ENCODE data around the gene ITGB5. TPM values are rescaled to one million over a fixed set of nuclear protein-coding genes. Genes with fewer than 3 reads are reported as not detected.

ITGB5 gene
- total and polyA plus RNA-seq, 4 donors, result 21.0 to 126 (median 43.7) TPM

DNA sequence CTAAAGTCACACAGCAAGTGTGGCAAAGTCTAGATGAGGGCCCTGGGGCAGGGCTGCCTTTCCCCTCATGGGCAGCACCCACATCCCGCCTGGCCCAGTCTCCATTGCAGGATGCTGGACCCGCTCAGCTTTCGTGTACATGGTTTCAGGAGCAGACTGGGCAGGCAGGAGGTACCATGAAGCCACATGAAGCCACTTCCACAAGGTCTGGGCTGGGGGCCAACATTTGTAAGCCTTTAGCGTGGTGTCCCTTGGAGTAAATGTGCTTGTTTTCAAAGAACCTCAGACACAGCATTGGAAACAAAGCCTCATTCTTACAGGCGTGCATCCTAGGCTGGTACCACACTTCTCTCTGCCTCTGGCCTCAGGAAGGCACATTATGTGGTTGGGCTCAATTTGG is 122.4 kb downstream of the ITGB5 start:
- TF ChIP-seq, protein P1, sequence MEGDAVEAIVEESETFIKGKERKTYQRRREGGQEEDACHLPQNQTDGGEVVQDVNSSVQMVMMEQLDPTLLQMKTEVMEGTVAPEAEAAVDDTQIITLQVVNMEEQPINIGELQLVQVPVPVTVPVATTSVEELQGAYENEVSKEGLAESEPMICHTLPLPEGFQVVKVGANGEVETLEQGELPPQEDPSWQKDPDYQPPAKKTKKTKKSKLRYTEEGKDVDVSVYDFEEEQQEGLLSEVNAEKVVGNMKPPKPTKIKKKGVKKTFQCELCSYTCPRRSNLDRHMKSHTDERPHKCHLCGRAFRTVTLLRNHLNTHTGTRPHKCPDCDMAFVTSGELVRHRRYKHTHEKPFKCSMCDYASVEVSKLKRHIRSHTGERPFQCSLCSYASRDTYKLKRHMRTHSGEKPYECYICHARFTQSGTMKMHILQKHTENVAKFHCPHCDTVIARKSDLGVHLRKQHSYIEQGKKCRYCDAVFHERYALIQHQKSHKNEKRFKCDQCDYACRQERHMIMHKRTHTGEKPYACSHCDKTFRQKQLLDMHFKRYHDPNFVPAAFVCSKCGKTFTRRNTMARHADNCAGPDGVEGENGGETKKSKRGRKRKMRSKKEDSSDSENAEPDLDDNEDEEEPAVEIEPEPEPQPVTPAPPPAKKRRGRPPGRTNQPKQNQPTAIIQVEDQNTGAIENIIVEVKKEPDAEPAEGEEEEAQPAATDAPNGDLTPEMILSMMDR (IDR thresholded peaks at IDR 0.05; ENCODE audit: control extremely low read depth, extremely low read depth), result no peak
- no peaks in the 10 kb centered on the region for H3K9me3 ChIP-seq (ENCODE audit: control insufficient read depth in 4 of 4, insufficient read depth in 3 of 4, low read length in 3 of 4)
- no peaks in the 10 kb centered on the region for H3K27me3 ChIP-seq (ENCODE audit: control insufficient read depth in 3 of 3, insufficient read depth in 3 of 3, low read length in 2 of 3)
- H3K4me3 ChIP-seq, result no peak overlapping the region
- WGBS, 2 donors, result 76 to 82% methylated on average over 5 of the region's 5 CpGs
- H3K36me3 ChIP-seq (ENCODE audit: control insufficient read depth in 4 of 4, insufficient read depth in 4 of 4, low read length in 4 of 4), result peaks cover 10 to 27% (median 13%) of the 10 kb centered on the region in 4 donors
- no peak overlapping the region for H3K27ac ChIP-seq (ENCODE audit: low read depth in 1 of 2, low read length in 1 of 2)
- ATAC-seq (ENCODE audit: insufficient read depth, low FRiP score) (no peak), DNase-seq (no peak)
- H3K9ac ChIP-seq (ENCODE audit: insufficient read depth in 1 of 2, low read length in 2 of 2), result no peak overlapping the region
- peaks cover 0 to 14% (median 0%) of the 10 kb centered on the region in 5 donors for H3K4me1 ChIP-seq (ENCODE audit: control insufficient read depth in 5 of 5, insufficient read depth in 5 of 5, low read length in 5 of 5)

DNA sequence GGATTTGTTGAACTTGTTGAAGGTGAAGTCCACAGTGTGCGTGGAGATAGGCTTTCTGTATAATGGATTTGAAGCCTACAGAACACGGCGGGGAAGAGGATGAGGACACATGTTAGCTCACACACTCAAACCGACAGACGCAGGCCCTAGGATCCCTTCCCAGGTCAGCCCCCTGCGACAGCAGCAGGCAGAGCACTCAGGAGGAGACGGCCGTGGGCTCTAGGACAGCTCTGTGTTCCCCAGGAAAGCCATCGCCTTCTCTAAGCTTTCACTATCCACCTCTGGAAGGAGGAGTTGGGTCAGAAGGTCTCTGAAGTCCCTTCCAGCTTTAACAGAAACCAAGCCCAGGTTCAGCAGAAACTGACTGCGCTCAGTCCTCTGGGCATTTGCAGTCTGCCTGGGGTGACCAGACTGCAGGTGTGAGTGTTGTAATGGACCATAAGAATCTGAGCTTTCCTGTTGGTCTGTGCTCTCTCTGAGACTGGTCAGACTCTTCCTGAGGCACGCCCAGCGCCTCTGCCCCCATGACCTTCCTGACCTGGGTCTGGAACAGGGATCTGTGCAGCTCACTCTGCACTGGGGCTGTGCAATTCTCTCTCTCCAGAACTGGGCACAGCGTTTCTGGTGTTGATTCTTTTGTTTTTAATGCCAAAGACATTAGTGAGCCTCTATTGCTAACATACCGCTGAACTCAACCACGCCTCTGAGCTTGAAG is 123.4 kb downstream of the ITGB5 start:
- ATAC-seq (ENCODE audit: insufficient read depth, low FRiP score), result no peak
- no peaks in the 10 kb centered on the region for H3K9me3 ChIP-seq (ENCODE audit: control insufficient read depth in 4 of 4, insufficient read depth in 3 of 4, low read length in 3 of 4)
- H3K27me3 ChIP-seq (ENCODE audit: control insufficient read depth in 3 of 3, insufficient read depth in 3 of 3, low read length in 2 of 3), result no peaks in the 10 kb centered on the region
- no peak overlapping the region for H3K4me3 ChIP-seq
- 93 to 94% methylated on average over 15 of the region's 15 CpGs for WGBS, 2 donors
- H3K27ac ChIP-seq (ENCODE audit: low read depth in 1 of 2, low read length in 1 of 2), result no peak overlapping the region
- H3K4me1 ChIP-seq (ENCODE audit: control insufficient read depth in 5 of 5, insufficient read depth in 5 of 5, low read length in 5 of 5), result peaks cover 0 to 14% (median 0%) of the 10 kb centered on the region in 5 donors
- no peak for DNase-seq
- TF ChIP-seq, protein P1 (IDR thresholded peaks at IDR 0.05; ENCODE audit: control extremely low read depth, extremely low read depth), result no peak
- H3K36me3 ChIP-seq (ENCODE audit: control insufficient read depth in 4 of 4, insufficient read depth in 4 of 4, low read length in 4 of 4), result peaks cover 10 to 27% (median 13%) of the 10 kb centered on the region in 4 donors
- no peak overlapping the region for H3K9ac ChIP-seq (ENCODE audit: insufficient read depth in 1 of 2, low read length in 2 of 2)

DNA sequence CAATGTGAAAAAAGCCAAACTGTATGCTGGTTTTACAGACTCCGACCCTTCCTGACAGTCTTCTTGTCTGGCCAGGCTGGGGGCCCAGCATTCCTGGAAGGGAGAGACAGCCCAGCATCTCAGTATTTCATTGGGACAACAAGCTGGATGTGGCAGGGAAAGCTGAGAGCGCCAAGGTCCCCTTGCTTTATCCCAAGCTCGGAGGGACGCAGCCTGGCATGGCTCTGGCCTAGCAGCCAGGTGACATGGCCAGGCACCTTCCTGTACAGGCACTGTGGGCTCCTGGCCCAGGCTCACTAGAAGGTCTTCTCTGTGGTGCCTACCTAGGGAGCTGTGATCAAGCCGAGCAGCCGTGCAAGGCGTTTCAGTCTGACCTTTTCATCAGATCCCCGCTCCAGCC is 124.0 kb downstream of the ITGB5 start:
- no peaks in the 10 kb centered on the region for H3K27me3 ChIP-seq (ENCODE audit: control insufficient read depth in 3 of 3, insufficient read depth in 3 of 3, low read length in 2 of 3)
- DNase-seq (no peak), ATAC-seq (ENCODE audit: insufficient read depth, low FRiP score) (no peak)
- TF ChIP-seq, protein P1 (IDR thresholded peaks at IDR 0.05; ENCODE audit: control extremely low read depth, extremely low read depth), result no peak
- H3K4me1 ChIP-seq (ENCODE audit: control insufficient read depth in 5 of 5, insufficient read depth in 5 of 5, low read length in 5 of 5), result peaks cover 0 to 14% (median 0%) of the 10 kb centered on the region in 5 donors
- H3K36me3 ChIP-seq (ENCODE audit: control insufficient read depth in 4 of 4, insufficient read depth in 4 of 4, low read length in 4 of 4), result peaks cover 10 to 27% (median 12%) of the 10 kb centered on the region in 4 donors
- WGBS, 2 donors, result 96% methylated on average over 8 of the region's 8 CpGs
- no peak overlapping the region for H3K4me3 ChIP-seq
- no peak overlapping the region for H3K27ac ChIP-seq (ENCODE audit: low read depth in 1 of 2, low read length in 1 of 2)
- no peaks in the 10 kb centered on the region for H3K9me3 ChIP-seq (ENCODE audit: control insufficient read depth in 4 of 4, insufficient read depth in 3 of 4, low read length in 3 of 4)
- H3K9ac ChIP-seq (ENCODE audit: insufficient read depth in 1 of 2, low read length in 2 of 2), result no peak overlapping the region

All from lung (tissue), 12 donors.